Sigmoid colon (tissue), 7 donors: Measurements from ENCODE around the gene LMBR1. TPM values are rescaled to one million over a fixed set of nuclear protein-coding genes. Genes with fewer than 3 reads are reported as not detected.
"Not testable (repeated sequence)": the region's sequence is repeated elsewhere in the genome, so short reads cannot be mapped to it uniquely, and the experiment has no call there.

ENCODE experiments used
- DNase-seq: peaks from one replicate; pipeline ENCODE4 v3.0.0-alpha.2; 2019
- H3K27ac ChIP-seq, 4 donors: fragments of 200-600 bp; sonication (generic); one replicate each; pipeline ENCODE4 v1.5.1; 2016 to 2019; ENCODE audit warnings: mild to moderate bottlenecking in 1 of 4
- H3K27me3 ChIP-seq, 3 donors: fragments of 200-600 bp; sonication (generic); one replicate each; pipeline ENCODE4 v1.5.1; 2019; ENCODE audit warnings: mild to moderate bottlenecking in 1 of 3
- H3K36me3 ChIP-seq, 4 donors: fragments of 200-600 bp; sonication (generic); one replicate each; pipeline ENCODE4 v1.5.1; 2016 to 2019
- H3K4me1 ChIP-seq, 4 donors: fragments of 200-600 bp; sonication (generic); one replicate each; pipeline ENCODE4 v1.5.1; 2017 to 2019
- H3K4me3 ChIP-seq, 4 donors: fragments of 200-600 bp; sonication (generic); one replicate each; pipeline ENCODE4 v1.5.1; 2017 to 2019; ENCODE audit warnings: mild to moderate bottlenecking in 2 of 4, moderate library complexity in 1 of 4
- H3K9me3 ChIP-seq, 4 donors: fragments of 200-600 bp in 3 of 4; sonication (generic) in 3 of 4; one replicate each; pipeline versions ENCODE4 v1.5.1 to v1.6.1; 2013 to 2019
- EP300 ChIP-seq, 4 donors: sonication (generic); formaldehyde crosslinking; IDR thresholded peaks; one replicate each; pipeline ENCODE4 v1.6.1; 2017; ENCODE audit warnings: antibody characterized with exemption in 4 of 4
- POLR2A ChIP-seq, 2 donors: fragments of 450-650 bp; IDR thresholded peaks; one replicate each; pipeline ENCODE4 v1.6.1; 2016; ENCODE audit warnings: antibody characterized with exemption in 2 of 2, mild to moderate bottlenecking in 2 of 2, moderate library complexity in 2 of 2
- POLR2AphosphoS5 ChIP-seq, 4 donors: sonication (generic); formaldehyde crosslinking; IDR thresholded peaks; one replicate each; pipeline ENCODE4 v1.6.1; 2017; ENCODE audit warnings: antibody characterized with exemption in 4 of 4
- WGBS, 2 donors: extraction: QIAGEN DNeasy Blood & Tissue Kit; methylation state at CpG; one replicate each; pipeline ENCODE4 v1.1.7; 2013; 5-methylcytosine and 5-hydroxymethylcytosine counted together
- intact Hi-C: fragments of 100-400 bp; cut with DNase I; formaldehyde crosslinking; loops from one replicate; pipeline ENCODE4 v1.15.1; 2023
- polyA plus RNA-seq, 3 donors: library from polyadenylated mRNA; stranded (reverse); fragments of 200-250 nt; gene quantifications; one replicate each; pipeline ENCODE4 v1.2.3, GENCODE V29; 2013
- total RNA-seq, 4 donors: library from RNA; depleted of rRNA; stranded (reverse); fragments of >200 nt; gene quantifications; one replicate each; pipeline ENCODE4 v1.1.0, GENCODE V29; 2016
- TF ChIP-seq, protein P1 (sequence below), 4 experiments: fragments of 450-650 bp in 3 of 4; fragments of 200-600 bp in 1 of 4; IDR thresholded peaks; one replicate each; pipeline ENCODE4 v1.5.1; 2016 to 2019; ENCODE audit warnings: antibody characterized with exemption in 4 of 4, mild to moderate bottlenecking in 3 of 4, moderate library complexity in 2 of 4
- donor health status: healthy with polysubstance abuse.
- donor health status: Bipolar disorder and iron deficiency.
- donor health status: healthy.

The LMBR1 gene, protein sequence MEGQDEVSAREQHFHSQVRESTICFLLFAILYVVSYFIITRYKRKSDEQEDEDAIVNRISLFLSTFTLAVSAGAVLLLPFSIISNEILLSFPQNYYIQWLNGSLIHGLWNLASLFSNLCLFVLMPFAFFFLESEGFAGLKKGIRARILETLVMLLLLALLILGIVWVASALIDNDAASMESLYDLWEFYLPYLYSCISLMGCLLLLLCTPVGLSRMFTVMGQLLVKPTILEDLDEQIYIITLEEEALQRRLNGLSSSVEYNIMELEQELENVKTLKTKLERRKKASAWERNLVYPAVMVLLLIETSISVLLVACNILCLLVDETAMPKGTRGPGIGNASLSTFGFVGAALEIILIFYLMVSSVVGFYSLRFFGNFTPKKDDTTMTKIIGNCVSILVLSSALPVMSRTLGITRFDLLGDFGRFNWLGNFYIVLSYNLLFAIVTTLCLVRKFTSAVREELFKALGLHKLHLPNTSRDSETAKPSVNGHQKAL
- total RNA-seq, result 10 to 100 TPM; 43.9 to 60.9 (median 51.2) TPM
- 10 to 100 TPM in 1 of 3 donors, 1 to 10 TPM in 2; 2.5 to 18.1 (median 6.6) TPM for polyA plus RNA-seq

DNA sequence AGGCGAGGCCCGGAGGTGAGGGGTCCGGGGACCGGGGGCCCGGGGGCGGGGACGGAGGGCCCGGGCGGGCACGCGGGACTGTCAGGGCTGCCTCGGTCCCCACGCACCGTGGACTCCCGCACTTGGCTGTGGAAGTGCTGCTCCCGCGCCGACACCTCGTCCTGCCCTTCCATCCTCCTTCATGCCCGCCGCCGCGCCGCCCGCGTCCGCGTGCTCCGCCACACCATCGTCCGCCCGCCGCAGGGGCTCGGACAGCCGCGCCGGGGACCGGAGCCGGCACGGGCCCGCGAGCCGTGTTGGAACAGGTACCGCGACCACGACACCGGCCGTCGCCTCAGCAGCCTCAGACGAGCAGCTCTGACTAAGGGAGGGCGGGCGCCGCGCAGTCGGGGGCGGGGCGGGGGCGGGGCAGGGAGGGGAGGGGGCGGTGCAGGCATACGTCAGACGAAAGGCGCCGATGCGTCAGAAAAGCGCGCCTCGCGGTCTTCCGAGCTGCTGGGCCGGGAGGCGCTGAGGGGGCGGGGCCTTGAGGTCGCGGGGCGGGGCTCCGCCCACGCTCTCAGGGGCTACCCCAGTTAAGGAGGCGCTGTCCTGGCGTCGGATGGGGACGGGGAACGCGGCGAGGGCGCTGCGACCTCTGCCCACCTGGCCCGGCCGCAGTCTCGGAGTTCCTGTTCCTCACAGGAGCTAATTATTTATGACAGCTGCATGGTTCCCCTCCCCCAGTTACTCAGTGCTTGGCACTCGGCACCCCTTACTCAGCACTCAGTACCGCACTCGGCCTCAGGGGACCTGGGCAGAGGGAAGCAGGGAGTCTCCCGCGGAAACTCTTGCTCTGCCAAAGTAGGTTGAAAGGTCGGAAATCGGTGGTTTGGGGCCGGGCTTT, at the start of gene LMBR1:
Gene LMBR1 (minus strand): TSS at position 363 of the 886 bp plus-strand sequence. CDS start 190 bp downstream, at position 173.
- H3K27me3 ChIP-seq, result no peaks in the 10 kb centered on the region
- DNase-seq, result peak; percentile 97
- intact Hi-C loops, result loop anchor here (1.0 to 10.0 kb wide), 4 partner anchors 56 to 442 kb away; partner anchors contain the start of genes DNAJB6, NOM1 and RNF32
- H3K36me3 ChIP-seq, result no peaks in the 10 kb centered on the region
- peak within 1 kb of the TSS; percentile 58 to 94 (median 84) for H3K4me3 ChIP-seq
- WGBS, 2 donors, result 1% methylated on average over 96 to 97 of the region's 97 CpGs
- TF ChIP-seq, protein P1, sequence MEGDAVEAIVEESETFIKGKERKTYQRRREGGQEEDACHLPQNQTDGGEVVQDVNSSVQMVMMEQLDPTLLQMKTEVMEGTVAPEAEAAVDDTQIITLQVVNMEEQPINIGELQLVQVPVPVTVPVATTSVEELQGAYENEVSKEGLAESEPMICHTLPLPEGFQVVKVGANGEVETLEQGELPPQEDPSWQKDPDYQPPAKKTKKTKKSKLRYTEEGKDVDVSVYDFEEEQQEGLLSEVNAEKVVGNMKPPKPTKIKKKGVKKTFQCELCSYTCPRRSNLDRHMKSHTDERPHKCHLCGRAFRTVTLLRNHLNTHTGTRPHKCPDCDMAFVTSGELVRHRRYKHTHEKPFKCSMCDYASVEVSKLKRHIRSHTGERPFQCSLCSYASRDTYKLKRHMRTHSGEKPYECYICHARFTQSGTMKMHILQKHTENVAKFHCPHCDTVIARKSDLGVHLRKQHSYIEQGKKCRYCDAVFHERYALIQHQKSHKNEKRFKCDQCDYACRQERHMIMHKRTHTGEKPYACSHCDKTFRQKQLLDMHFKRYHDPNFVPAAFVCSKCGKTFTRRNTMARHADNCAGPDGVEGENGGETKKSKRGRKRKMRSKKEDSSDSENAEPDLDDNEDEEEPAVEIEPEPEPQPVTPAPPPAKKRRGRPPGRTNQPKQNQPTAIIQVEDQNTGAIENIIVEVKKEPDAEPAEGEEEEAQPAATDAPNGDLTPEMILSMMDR (IDR thresholded peaks at IDR 0.05), result peak; percentile 67 to 97 (median 84)
- TF ChIP-seq EP300 (IDR thresholded peaks at IDR 0.05) (peak in 1 of 4 donors; percentile 43), POLR2A (IDR thresholded peaks at IDR 0.05) (peak in 1 of 2 donors; percentile 38), POLR2AphosphoS5 (IDR thresholded peaks at IDR 0.05) (peak; percentile 60 to 82 (median 78))
- H3K9me3 ChIP-seq, result no peaks in the 10 kb centered on the region
- peak within 1 kb of the TSS; percentile 91 to 97 (median 92) for H3K27ac ChIP-seq
- H3K4me1 ChIP-seq, result peaks cover 0 to 17% (median 9%) of the 10 kb centered on the region in 4 donors

DNA sequence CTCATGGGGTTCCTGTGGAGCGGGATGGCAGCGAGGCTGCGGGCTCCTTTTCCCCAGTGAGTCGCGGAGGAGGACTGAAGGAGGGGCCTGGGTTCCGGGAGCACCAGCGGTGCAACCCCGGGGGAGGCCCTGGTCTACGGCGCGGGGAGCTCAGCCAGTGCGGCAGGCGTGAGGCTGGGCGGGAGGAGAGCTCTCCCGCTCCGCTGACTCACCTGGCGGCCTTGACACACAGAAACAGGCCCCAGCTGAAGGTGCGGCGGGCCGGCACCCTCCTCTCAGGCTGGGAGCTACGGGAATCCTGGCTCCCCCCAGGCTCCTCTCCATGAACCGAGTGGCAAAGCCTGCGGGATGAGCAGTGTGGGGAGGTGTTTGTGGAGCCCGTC, 49.7 kb upstream of the LMBR1 start:
- Histone ChIP-seq H3K36me3 (no peaks in the 10 kb centered on the region), H3K4me1 (no peaks in the 10 kb centered on the region), H3K27ac (no peak overlapping the region), H3K27me3 (peaks cover 2 to 51% (median 11%) of the 10 kb centered on the region in 3 donors), H3K4me3 (no peak overlapping the region), H3K9me3 (no peaks in the 10 kb centered on the region)
- intact Hi-C loops, result no loop called here
- TF ChIP-seq POLR2A (IDR thresholded peaks at IDR 0.05) (no peak), EP300 (IDR thresholded peaks at IDR 0.05) (no peak), POLR2AphosphoS5 (IDR thresholded peaks at IDR 0.05) (no peak)
- TF ChIP-seq, protein P1 (IDR thresholded peaks at IDR 0.05), result no peak
- WGBS, 2 donors, result 35 to 46% methylated on average over 24 of the region's 24 CpGs
- DNase-seq, result no peak

DNA sequence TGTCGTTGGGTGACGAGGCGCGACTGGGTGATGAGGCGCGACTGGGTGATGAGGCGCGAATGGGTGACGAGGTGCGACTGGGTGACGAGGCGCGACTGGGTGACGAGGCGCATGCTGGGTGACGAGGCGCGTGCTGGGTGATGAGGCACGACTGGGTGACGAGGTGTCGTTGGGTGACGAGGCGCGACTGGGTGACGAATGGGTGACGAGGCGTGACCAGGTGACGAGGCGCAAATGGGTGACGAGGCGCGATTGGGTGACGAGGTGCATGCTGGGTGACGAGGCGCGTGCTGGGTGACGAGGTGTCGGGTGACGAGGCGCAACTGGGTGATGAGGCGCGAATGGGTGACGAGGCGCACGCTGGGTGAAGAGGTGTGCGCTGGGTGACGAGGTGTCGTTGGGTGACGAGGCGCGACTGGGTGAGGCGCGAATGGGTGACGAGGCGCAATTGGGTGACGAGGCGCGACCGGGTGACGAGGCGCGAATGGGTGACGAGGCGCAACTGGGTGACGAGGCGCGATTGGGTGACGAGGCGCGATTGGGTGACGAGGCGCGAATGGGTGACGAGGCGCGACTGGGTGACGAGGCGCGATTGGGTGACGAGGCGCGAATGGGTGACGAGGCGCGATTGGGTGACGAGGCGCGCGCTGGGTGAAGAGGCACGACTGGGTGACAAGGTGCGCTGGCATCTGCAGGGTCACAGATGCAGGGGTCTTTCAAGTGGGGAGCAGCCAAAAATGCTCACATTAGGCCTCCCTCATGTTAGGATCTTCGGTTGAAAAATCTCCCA, 48.6 kb upstream of the LMBR1 start:
- Histone ChIP-seq H3K27ac (no peak overlapping the region), H3K4me3 (no peak overlapping the region), H3K4me1 (no peaks in the 10 kb centered on the region), H3K36me3 (no peaks in the 10 kb centered on the region), H3K27me3 (peaks cover 2 to 51% (median 11%) of the 10 kb centered on the region in 3 donors), H3K9me3 (no peaks in the 10 kb centered on the region)
- WGBS, 2 donors, result 97 to 98% methylated on average over 92 of the region's 92 CpGs
- no peak for TF ChIP-seq EP300 (IDR thresholded peaks at IDR 0.05)
- TF ChIP-seq POLR2AphosphoS5 (IDR thresholded peaks at IDR 0.05), result no peak
- no peak for DNase-seq
- intact Hi-C loops, result no loop called here

- no peak for DNase-seq
- 93 to 96% methylated on average over 57 of the region's 57 CpGs for WGBS, 2 donors
- intact Hi-C loops, result no loop called here
- Histone ChIP-seq H3K9me3 (no peaks in the 10 kb centered on the region), H3K4me1 (no peaks in the 10 kb centered on the region), H3K27ac (no peak overlapping the region), H3K27me3 (peaks cover 2 to 46% (median 11%) of the 10 kb centered on the region in 3 donors), H3K36me3 (no peaks in the 10 kb centered on the region), H3K4me3 (no peak overlapping the region)
- TF ChIP-seq, protein P1 (IDR thresholded peaks at IDR 0.05), result no peak
- no peak for TF ChIP-seq POLR2A (IDR thresholded peaks at IDR 0.05)
- TF ChIP-seq POLR2AphosphoS5 (IDR thresholded peaks at IDR 0.05), result no peak
- no peak for TF ChIP-seq EP300 (IDR thresholded peaks at IDR 0.05)
Measured at GRCh38 chr7:156940421-156941122, 47.6 kb upstream of the LMBR1 start.

- peaks cover 0 to 16% (median 0%) of the 10 kb centered on the region in 3 donors for H3K27me3 ChIP-seq
- H3K4me1 ChIP-seq, intact Hi-C loops, H3K4me3 ChIP-seq, DNase-seq, H3K9me3 ChIP-seq, H3K36me3 ChIP-seq, H3K27ac ChIP-seq: not testable (repeated sequence)
- WGBS, 2 donors, result 97 to 98% methylated on average over 3 of the region's 3 CpGs
Measured at GRCh38 chr7:156936766-156937165, 43.8 kb upstream of the LMBR1 start.
